Stimulated activated CD8-positive, alpha-beta memory T cell treated with anti-CD3 and anti-CD28 coated beads, Interleukin-12 subunit alpha, Interleukin-12 subunit beta, amount 100 ng/mL, for 24 hours (primary cell): ENCODE data around the gene CDON.
"Not testable (repeated sequence)": the region's sequence is repeated elsewhere in the genome, so short reads cannot be mapped to it uniquely, and the experiment has no call there.

Source experiments
- DNase-seq: peaks from one replicate; pipeline ENCODE4 v3.0.0-alpha.2; 2020; ENCODE audit errors: extremely low read depth

CDON gene

DNA sequence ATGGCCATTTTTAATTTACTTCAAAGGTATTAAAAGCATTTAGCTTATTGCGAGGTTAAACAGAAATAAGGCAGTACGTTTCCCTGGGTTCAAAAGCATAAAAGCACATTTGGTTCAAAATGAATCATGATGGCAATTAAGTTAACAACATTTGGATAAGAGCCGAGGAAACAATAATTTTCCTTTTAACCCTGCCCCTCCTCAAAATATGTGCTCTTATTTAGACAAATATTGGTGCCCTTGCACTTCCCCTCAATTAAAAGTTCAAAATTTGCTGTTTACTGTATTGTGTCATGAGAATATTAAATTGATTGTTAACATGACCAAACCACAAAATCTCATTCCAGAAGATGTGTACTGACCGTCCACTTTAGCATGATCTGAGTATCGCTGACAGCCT lies 68.2 kb downstream of the CDON start:
- no peak for DNase-seq

DNA sequence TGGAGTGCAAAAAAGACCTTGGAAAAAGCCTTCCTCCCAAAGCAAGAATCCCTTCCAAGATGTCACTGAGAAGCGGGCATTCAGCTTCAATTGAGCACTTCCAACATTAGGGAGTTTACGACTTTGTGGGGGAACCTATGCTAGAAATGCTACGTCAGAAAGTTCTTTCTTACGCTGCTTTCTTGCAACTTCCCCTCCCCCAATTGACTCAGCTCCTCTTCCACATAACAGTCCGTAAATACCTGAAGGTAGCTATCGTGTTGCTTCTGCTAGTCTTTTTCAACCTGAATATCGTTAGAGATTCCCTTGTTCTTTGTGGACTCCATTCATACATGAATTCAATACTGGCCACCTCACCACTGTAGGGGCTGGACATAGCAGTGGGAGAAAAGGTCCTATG lies 69.8 kb downstream of the CDON start:
- DNase-seq, result no peak

DNA sequence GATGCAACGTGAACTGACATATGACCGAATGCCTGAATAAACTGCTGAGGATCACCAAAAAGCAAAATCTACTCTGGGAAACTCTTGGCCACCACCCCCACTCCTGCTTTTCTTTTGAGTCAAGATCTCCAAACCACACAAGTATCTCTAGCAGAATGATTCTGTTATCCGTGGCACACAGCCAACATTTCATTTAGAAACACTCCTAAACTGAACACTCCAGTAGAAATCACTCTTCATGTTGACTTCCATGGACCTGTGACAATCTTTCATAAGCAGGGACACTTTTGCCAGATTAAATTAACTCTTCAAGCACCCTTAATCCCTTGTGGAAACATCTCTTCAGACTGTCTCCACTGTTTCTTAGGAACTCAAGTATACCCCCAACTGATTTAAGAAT lies 72.4 kb downstream of the CDON start:
- no peak for DNase-seq

DNA sequence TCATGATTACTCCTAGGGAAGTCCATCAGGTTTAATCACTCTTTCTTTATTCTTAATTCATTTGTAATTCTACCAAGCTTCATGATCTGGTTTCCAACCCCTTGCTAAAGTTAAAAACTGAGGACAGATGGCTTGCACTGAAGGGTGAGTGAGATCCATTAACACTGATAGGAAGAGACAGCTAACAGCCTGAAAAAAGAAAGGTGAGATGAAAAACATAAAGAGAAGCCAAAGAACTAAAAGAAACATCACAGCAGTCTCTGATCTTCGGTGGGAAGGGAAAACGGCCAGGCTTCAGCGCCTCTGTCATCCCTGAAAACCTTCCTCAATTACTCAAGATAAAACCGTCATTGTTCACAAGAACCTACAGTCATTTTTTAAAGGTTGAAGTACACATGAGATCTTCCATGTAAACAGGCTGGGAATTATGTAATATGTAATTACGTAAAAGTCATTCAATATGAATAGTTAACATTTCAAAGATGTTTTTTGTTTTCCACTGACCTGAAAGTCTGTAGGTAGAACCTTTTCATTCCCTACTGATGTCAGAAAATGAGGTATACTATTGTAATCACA lies 75.5 kb downstream of the CDON start:
- DNase-seq, result no peak

DNA sequence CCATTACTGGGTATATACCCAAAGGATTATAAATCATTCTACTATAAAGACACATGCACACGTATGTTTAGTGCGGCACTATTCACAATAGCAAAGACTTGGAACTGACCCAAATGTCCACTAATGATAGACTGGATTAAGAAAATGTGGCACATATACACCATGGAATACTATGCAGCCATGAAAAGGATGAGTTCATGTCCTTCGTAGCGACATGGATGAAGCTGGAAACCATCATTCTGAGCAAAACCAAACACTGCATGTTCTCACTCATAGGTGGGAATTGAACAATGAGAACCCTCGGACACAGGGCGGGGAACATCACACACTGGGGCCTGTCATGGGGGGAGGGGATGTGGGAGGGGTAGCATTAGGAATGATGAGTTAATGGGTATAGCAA lies 76.7 kb downstream of the CDON start:
- DNase-seq, result not testable (repeated sequence)

DNA sequence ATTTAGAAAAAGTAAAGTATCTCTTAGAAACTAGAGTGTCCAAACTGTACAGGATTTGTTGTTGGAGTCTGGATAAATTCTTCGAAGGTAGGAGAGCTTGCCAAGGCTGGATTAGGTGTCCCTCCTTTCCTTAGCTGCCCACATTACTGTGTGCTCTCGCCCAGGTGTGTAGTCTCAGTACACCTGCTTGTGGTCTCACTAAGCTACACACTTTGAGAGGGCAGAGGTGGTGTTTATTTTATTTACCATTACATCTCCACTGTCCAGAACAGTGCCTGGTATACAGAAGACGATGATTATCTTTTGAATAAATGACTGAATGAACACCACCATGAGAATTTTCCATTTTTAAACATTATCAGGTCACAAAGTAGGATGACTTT lies 80.3 kb downstream of the CDON start:
- DNase-seq, result no peak

DNA sequence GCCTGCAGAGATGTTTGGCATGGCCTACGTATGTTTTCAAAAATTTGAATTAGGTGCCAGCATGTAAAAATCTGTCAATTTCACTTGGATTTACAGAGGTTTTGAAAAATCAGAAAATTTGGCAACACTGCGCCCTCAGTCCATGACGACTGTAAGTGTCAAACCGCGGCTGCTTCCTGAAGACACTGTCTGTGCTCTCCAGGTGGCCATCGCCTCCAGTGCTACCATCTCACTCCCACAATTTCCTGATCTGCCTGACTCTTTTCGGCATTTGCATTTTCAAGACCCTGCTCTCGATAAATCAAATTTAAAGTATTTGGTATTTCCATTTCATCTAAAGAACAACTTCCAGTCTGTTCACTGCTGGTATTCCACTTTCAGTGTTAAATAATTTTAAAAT lies 82.2 kb downstream of the CDON start:
- DNase-seq, result no peak

DNA sequence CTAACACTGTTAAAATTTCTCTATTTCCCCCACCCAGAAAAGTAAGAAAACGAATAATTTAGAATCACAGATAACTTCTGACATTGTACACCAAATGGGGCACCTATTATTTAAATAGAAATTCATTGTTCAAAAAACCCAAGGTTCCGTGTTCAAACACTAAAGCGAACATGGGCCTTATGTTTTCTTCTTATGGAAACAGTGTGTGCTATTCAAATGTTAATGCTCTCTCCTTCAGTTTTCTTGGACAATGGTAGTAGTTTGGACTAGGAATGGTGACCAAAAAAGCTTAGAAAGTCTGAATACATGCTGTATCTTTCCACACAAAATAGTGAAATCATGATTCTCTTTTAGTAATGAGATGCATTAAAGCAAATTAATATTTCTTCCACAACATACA lies 83.2 kb downstream of the CDON start:
- DNase-seq, result no peak

DNA sequence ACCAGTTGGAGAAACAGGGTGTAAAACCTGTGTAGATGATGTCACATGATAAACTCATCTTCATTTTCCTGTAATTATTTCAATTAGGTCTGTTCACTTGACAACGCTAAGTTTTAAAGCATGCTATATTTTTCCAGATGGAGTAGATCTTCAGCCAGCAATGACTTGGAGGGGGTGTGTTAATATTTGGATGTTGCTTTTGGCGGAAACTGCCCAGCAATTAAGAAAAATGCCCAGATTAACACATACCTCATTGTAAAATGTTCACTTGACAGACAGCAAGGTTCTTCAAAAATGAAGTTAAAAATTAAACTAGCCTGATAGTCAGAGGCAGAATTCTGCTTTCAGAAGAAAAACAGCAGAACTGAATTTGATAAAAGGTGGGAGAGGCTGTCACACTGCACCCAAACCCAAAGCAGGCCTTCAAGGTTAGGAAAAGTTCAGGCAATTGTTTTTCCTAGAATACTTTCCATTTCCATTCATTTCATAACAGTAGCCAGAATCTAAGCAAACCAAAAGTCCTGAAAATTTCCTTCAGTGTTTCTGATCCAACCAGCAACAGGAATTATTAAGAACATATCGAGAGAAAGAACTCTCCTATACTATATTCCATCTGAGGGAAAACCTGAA lies 83.8 kb downstream of the CDON start:
- DNase-seq, result no peak

DNA sequence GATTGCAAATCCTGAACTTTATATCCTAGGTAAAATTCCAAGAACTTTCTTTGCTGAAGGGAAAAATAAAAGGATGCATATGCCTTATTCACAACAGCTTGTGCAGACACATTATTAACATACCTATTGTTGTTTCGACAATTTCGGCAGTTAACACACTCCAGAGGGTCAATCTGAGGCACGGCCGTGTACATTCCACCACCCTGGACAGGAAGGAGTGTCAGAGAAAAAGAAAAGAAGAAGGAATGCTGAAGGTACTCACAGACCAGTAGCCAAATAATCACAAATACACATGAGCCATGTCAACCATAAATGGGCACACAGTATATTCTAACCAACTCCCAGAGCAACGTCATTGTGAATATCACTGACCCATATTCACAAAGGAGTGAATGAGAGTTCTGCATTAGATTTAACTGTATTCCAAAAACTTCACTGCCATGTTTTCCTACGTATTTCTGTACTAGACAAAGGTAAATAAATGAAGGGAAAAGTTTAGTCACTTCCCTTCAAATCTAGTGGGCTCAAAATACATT lies 84.4 kb downstream of the CDON start:
- no peak for DNase-seq

DNA sequence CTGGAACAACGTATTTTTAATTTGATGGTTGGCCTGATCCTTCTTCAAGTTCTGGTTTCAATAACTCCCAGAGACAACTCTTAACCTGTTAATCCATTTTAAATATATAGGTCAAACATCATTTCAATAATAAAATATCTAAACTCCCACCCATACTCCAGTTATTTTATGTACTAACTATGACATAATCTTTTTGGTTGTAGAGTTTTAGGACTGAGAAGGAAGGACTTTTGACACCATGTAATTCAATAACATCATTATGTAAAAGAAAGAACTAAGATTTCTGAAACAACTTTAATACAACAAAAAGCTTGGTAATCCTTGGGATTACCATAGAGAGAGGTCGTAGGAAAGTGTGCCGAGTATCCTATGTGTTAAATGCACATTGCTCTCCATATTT lies 85.3 kb downstream of the CDON start:
- no peak for DNase-seq

DNA sequence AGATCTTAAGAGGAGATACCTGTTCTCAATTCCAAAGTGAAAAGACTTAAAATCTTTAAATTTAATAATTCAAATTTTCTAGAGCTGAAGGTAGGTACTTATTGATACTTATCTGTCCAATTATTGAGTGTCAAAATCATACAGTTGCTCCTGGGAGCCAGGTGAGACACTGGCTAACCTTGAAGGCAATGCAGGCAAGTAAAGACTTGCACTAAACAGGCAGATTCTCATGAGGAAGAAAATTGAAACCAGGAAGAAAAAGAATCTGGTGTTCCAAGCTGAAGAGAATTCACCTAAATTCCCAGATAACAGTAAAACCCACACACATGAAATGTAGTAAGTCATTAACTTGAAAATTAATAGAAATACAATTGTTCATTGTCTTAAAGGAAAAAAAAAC lies 86.5 kb downstream of the CDON start:
- no peak for DNase-seq

DNA sequence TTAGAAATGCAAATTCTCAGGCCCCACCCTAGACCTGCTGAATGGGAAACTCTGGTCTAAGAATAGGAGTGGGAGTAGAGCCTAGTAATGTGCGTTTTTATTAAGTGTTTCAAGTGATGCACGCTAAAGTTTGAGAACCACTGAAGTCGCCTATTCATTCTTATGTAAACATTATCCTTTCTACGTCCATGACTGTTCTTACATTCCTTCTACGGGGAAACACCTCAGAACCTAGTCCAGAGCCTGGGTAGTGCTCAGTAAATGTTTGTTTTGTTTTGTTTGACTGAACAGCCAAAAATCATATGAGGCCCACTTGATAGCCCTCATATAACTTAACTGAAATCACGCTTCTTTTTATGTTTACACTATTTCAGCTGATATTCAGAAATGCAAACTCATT lies 87.0 kb downstream of the CDON start:
- DNase-seq, result no peak

DNA sequence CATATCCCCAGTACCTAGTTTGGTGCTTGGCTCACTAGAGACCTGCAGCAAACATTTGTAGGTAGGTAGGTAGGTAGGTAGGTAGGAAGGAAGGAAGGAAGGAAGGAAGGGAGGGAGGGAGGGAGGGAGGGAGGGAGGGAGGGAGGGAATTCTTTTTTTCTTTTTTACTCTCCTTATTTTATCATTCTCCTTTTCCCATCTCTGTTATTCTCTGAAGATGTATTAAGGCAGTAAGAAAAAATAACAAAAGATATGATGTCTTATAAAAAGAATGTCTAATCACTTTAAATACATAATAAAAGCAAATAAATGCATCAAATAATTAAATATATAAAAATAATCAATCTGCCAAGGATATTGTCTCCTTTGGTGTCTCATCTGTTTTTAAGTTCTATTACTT lies 88.4 kb downstream of the CDON start:
- no peak for DNase-seq

DNA sequence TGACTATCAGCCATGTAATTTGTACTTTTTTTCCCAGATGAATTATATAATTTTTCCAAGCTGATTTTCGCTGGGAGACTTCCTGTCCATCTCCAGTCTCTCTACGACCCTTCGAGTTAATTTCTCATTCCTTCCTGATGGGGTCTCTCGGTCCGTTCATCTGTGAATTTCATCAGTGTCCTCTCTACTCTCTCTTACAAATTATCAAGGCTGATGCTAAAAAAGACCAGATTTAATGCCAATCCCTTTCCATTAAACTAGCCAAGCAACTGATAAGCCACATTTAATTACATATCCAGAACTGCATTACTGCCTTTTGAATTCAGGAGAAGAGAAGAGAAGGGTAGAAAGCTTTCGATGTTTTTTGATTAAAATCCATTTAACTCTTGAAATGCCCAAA lies 91.0 kb downstream of the CDON start:
- no peak for DNase-seq

DNA sequence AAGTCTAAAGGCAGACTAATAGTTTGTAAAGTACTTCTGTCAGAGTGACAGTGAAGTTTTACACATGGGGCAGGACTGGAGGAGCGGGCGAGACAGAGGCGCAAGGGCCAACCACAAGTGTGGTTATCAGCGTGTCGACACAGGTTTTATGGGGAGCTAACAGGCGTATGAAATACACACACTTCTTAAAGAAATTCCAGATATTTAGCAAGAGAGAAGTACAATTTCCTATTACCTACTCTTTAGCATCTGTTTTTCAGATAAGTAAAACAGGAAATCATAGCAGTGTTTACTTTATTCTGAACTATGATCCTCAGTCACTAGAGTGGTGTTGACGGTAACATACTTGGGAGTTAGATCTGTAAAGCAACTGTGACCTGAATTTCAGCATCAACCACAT lies 94.3 kb downstream of the CDON start:
- DNase-seq, result no peak

DNA sequence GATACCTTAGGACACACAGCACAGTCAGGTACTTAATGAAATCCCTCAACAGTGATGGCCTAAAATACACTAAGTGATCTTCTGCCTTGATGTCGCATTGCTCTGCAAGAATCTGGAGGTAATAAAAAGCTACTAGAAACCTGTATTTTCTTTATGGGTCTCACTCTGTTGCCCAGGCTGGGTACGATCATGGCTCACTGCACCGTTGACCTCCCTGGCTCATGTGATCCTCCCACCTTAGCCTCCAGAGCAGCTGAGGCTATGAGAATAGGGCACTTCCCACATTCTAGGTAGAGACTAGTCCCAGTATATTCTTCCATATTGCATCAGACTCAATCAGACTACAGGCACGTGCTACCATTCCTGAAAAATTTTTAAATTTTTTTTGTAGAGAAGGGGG lies 95.2 kb downstream of the CDON start:
- no peak for DNase-seq

DNA sequence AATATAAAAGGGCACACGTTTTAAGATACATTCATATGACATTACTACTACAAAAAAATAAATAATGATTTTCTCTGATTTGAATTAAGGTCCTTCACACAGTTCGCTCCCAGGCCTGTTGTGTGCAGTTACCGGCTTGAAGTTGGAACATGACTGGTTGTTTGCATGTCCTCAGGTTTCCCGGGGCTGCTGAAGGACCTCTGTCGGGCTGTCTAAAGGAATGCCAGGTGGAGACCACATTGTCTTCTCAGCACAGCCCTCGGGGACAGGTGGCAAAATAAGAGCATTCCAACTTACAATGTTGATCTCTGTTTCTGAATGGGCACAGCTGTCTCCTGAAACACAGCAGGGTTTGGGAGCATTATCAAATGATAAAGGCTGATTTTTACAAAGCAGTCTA lies 101.9 kb downstream of the CDON start:
- DNase-seq, result no peak

DNA sequence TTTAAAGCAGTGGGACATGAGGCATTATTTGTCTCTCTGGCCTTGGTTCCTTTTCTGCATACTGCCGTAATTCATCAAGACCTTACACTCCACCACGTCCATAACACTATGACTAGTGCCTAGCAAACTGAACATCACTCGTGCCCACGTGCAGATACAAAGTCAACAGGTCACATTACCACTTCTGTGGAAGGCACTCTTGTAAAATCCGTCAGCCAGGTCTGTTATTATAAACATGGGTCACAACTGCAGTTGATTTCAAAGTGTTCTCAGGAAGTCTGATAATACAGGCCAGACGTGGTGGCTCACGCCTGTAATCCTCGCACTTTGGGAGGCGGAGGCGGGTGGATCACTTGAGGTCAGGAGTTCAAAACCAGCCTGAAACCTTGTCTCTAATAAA lies 102.7 kb downstream of the CDON start:
- DNase-seq, result no peak

DNA sequence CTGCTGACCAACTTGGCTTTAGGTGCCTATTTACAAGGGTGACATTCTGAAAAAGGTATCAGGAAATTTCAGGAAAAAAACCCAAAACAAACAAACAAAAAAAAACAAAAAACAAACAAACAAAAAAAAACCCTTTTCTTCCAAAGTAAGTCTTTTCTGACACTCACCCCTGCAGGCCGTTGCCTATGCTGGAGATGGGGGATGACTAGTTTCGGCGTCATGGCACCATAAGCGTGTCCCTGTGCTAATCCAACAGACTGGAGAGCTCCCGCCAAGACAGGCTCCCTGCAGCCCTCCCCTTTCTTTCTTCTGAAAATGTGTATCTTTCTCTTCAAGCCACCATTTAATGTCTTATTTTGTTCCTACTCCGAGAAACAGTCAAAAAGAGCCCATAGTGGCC lies 103.2 kb downstream of the CDON start:
- no peak for DNase-seq

DNA sequence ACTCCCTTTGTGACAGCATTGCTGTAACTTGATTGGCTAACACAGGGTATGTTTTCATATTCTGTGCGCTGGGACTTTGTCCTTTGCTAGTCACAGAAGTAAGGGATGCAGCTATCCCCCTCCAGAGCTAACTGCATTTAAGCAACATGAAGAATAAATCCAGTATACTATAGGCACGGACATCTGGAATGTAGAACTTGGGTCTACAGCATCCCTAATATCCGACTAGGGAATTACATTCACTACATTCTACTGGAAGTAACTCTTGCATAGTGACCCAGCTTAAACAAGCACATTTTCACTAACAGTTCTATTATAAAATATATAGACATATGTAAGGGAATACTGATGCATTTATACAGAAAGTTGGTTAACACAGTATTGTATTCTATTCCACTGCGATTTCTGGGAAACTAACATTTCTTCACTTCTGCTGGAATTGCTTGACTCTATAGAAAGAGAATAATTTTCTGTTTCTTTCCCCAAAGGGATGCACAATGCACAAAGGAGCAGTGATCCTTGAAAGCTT lies 103.7 kb downstream of the CDON start:
- DNase-seq, result no peak

DNA sequence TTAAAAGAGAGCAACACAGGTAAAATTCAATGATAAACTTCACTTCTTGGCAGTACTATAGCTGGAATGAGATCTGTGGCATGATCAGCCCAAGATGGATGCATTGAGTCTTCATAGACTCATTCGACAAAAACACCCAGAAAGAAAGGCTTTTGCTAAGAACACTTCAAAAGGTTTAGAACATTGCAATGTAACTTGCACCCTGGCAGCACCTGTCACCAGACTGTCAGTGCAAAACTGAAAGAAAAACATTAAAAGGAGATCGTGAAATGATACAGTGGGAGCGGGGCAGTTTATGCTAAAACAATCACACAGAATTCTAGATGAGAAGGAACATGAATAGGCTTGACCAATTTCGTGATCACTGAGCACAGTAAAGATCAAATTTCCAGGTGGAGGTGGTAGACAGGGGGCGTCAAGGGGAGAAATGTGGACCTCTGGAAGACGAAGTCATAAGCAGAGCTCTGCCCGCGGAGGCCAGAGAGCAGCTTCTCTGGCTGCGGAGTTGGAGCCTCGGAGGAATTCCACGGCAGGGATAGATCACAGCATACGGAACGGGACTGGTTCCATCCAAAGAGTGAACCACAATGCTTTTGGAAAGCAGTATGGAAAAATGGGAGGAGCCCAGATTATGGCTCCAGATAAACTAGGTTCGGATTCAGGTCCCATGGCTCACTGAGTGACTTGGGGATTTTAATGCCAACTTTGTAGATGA lies 104.9 kb downstream of the CDON start:
- no peak for DNase-seq
